K562 (cell line): Measurements from ENCODE around the gene CCDC148. TPM values are rescaled to one million over a fixed set of nuclear protein-coding genes. Genes with fewer than 3 reads are reported as not detected.

Experiments
- ATAC-seq: fragments of 200-7000 bp; cut with Tn5 transposase; 3 replicates; pipeline ENCODE4 v1.9.1; 2020; ENCODE audit warnings: moderate library complexity
- BruUV-seq: library from RNA; stranded (reverse); fragments of 400-500 nt; replicated peaks from 2 replicates; lab custom pipeline; 2021; lab: Mats Ljungman, UMichigan
- CTCF ChIA-PET: fragments of 300-600 bp; formaldehyde crosslinking; extraction: SDS; loops from one replicate; lab custom pipeline; 2021; ENCODE audit warnings: low intra/inter-chr PET ratio; lab: Yijun Ruan, JAX
- POLR2A ChIA-PET: fragments of 300-600, 350-650 bp; sonication (Branson Sonifier 250); formaldehyde crosslinking; extraction: SDS; loops from one replicate; lab custom pipeline; 2021; ENCODE audit warnings: antibody characterized with exemption, inconsistent platforms; lab: Yijun Ruan, JAX
- DNase-seq, 4 experiments: peaks; one replicate each; pipeline versions ENCODE4 v3.0.0 to v3.0.0-alpha.2; 2011 to 2018; ENCODE audit warnings: low spot score in 3 of 4, mixed read lengths in 3 of 4; ENCODE audit errors: extremely low read depth in 1 of 4
- FAIRE-seq: peaks from 2 replicates; lab custom pipeline; 2011; peaks lifted over from hg19 to GRCh38; lab: Jason Lieb, UNC
- H2AFZ ChIP-seq: 2 replicates; pipeline ENCODE4 v1.6.0; 2011; ENCODE audit warnings: low read depth, low read length, control low read depth, inconsistent platforms
- H3K27ac ChIP-seq: fragments of 200-600 bp; 3 replicates; pipeline ENCODE4 v1.8.0; 2011; ENCODE audit warnings: low read depth, mild to moderate bottlenecking, control low read depth, inconsistent platforms, low read length, moderate library complexity, mixed read lengths; ENCODE audit errors: extremely low read depth
- H3K27me3 ChIP-seq, 2 experiments: fragments of 300-600 bp in 1 of 2; 2 replicates in 1 of 2; 3 replicates in 1 of 2; pipeline versions ENCODE4 v1.6.0 to v1.8.0; 2011; ENCODE audit warnings: inconsistent platforms in 2 of 2, low read length in 2 of 2, mild to moderate bottlenecking in 1 of 2, mixed read lengths in 1 of 2, moderate library complexity in 1 of 2; ENCODE audit not compliant: control insufficient read depth in 2 of 2, insufficient read depth in 2 of 2
- H3K36me3 ChIP-seq: fragments of 300-600 bp; 3 replicates; pipeline ENCODE4 v1.8.0; 2011; ENCODE audit warnings: mild to moderate bottlenecking, low read length, inconsistent platforms; ENCODE audit not compliant: control insufficient read depth, insufficient read depth
- H3K4me1 ChIP-seq, 2 experiments: fragments of 200-600 bp in 1 of 2; replicated peaks in 1 of 2; 2 replicates in 1 of 2; 3 replicates in 1 of 2; pipeline versions ENCODE4 v1.5.1 to v1.8.0; 2011; ENCODE audit warnings: inconsistent platforms in 2 of 2, low read length in 2 of 2, mild to moderate bottlenecking in 1 of 2, mixed read lengths in 1 of 2, moderate library complexity in 1 of 2; ENCODE audit not compliant: control insufficient read depth in 2 of 2, insufficient read depth in 2 of 2
- H3K4me2 ChIP-seq: 2 replicates; pipeline ENCODE4 v1.6.1; 2011; ENCODE audit warnings: low read length, control low read depth, inconsistent platforms, mixed read lengths; ENCODE audit not compliant: insufficient read depth
- H3K4me3 ChIP-seq: fragments of 200-600 bp; sonication (generic), shearing (Covaris generic); 2 replicates; pipeline ENCODE4 v1.5.1; 2016; ENCODE audit warnings: control low read depth, inconsistent platforms
- H3K79me2 ChIP-seq: fragments of 200-600 bp; 3 replicates; pipeline ENCODE4 v1.8.0; 2011; ENCODE audit warnings: low read length, inconsistent platforms; ENCODE audit not compliant: control insufficient read depth, insufficient read depth
- H3K9ac ChIP-seq, 2 experiments: 2 replicates each; pipeline versions ENCODE4 v1.6.0 to v1.6.1; 2011; ENCODE audit warnings: low read depth in 2 of 2, low read length in 2 of 2, control low read depth in 1 of 2, inconsistent platforms in 1 of 2, mild to moderate bottlenecking in 1 of 2, mixed read lengths in 1 of 2; ENCODE audit not compliant: insufficient read depth in 1 of 2
- H3K9me1 ChIP-seq: one replicate; pipeline ENCODE4 v1.6.0; 2011; ENCODE audit warnings: inconsistent platforms, mild to moderate bottlenecking, low read length, moderate library complexity; ENCODE audit not compliant: control insufficient read depth, insufficient read depth
- H3K9me3 ChIP-seq: replicated peaks from 2 replicates; pipeline ENCODE4 v1.5.1; 2011; ENCODE audit warnings: low read depth, low read length, inconsistent platforms; ENCODE audit not compliant: control insufficient read depth, insufficient read depth
- H4K20me1 ChIP-seq: replicated peaks from 2 replicates; pipeline ENCODE4 v1.6.1; 2011; ENCODE audit warnings: low read length, inconsistent platforms, mixed read lengths; ENCODE audit not compliant: control insufficient read depth, insufficient read depth
- C11orf30 ChIP-seq: fragments of 450-650 bp; IDR thresholded peaks from 2 replicates; pipeline ENCODE4 v1.6.1; 2016; ENCODE audit warnings: low read depth, mild to moderate bottlenecking
- CEBPB ChIP-seq: fragments of 450-650 bp; IDR thresholded peaks from 2 replicates; pipeline ENCODE4 v1.6.1; 2016; ENCODE audit warnings: missing genetic modification characterization, missing compliant biosample characterization
- CEBPG ChIP-seq, 3 experiments: fragments of 200-800 bp in 1 of 3; sonication (Bioruptor generic) in 1 of 3; sonication (generic) in 1 of 3; formaldehyde crosslinking in 1 of 3; IDR thresholded peaks in 2 of 3; conservative IDR thresholded peaks in 1 of 3; 2 replicates each; pipeline versions ENCODE4 v1.6.1 to v1.8.0; 2016 to 2022; ENCODE audit warnings: missing compliant biosample characterization in 2 of 3, missing genetic modification characterization in 2 of 3, mild to moderate bottlenecking in 1 of 3, missing genetic modification reagents in 1 of 3
- MEF2A ChIP-seq: IDR thresholded peaks from 2 replicates; pipeline ENCODE4 v1.6.1; 2011; ENCODE audit warnings: low read depth, mild to moderate bottlenecking, low read length, moderate library complexity; ENCODE audit not compliant: control insufficient read depth
- ZEB2 ChIP-seq: fragments of 450-650 bp; IDR thresholded peaks from 2 replicates; pipeline ENCODE4 v1.6.1; 2016
- ZNF316 ChIP-seq: fragments of 450-650 bp; IDR thresholded peaks from 2 replicates; pipeline ENCODE4 v1.6.1; 2016
- WGBS: fragments of 100-300 bp; shearing (Covaris generic); methylation state at CpG from one replicate; pipeline ENCODE4 v1.1.6; 2016; ENCODE audit warnings: low coverage, mixed read lengths; ENCODE audit not compliant: insufficient coverage; ENCODE audit errors: missing lambda C conversion rate; 5-methylcytosine and 5-hydroxymethylcytosine counted together
- in situ Hi-C: fragments of 300-500 bp; cut with MboI; formaldehyde crosslinking; loops from 4 replicates; pipeline ENCODE4 v1.15.0; 2018; ENCODE audit warnings: inconsistent platforms, mixed read lengths
- intact Hi-C: fragments of 100-400 bp; cut with micrococcal nuclease; formaldehyde crosslinking; loops from 2 replicates; pipeline ENCODE4 v1.14.2; 2022
- polyA plus RNA-seq, 8 experiments: library from polyadenylated mRNA; depleted of rRNA in 4 of 8; stranded (reverse) in 5 of 8; unstranded in 3 of 8; fragments of >200 nt; fragmentation: Nextera tagmentation in 2 of 8; fragmentation: Illumina TruSeq in 1 of 8; extraction: Ambion mirVana in 2 of 8; extraction: Trizol in 1 of 8; gene quantifications; 2 replicates each; pipeline versions ENCODE4 v1.2.1 to v1.2.3, GENCODE V29; 2011 to 2014; ENCODE audit warnings: inconsistent platforms in 1 of 8, missing spikeins in 1 of 8
- total RNA-seq, 7 experiments: library from RNA; depleted of rRNA in 6 of 7; stranded (reverse); fragments of >200 nt in 6 of 7; fragmentation: Illumina TruSeq in 2 of 7; extraction: Trizol in 2 of 7; gene quantifications; 2 replicates each; pipeline versions ENCODE4 v1.2.1 to v1.2.3, GENCODE V29; 2011 to 2021; ENCODE audit warnings: low replicate concordance in 1 of 7

The CCDC148 gene
- total and polyA plus RNA-seq, 9 of the 15 experiments (the other 6 are each of a cell fraction or from before 2014, with no cell fraction given) = 0.10 to 1.4 (median 0.65) TPM

GRCh38 chr2:158357699-158358098 lies 98.9 kb downstream of the CCDC148 start:
- DNase-seq = no peak
- CTCF ChIA-PET = no interaction called here
- WGBS = 78% methylated on average over 2 of the region's 2 CpGs
- Histone ChIP-seq H4K20me1 (no peaks in the 10 kb centered on the region), H3K4me3 (no peak overlapping the region), H3K9ac (no peak overlapping the region), H2AFZ (no peak overlapping the region), H3K9me3 (no peaks in the 10 kb centered on the region), H3K4me2 (no peak overlapping the region), H3K4me1 (peaks cover 2 to 3% of the 10 kb centered on the region in 2 experiments; a peak in 2 of 5 replicates), H3K27ac (no peak overlapping the region), H3K27me3 (no peaks in the 10 kb centered on the region), H3K79me2 (no peaks in the 10 kb centered on the region), H3K36me3 (no peaks in the 10 kb centered on the region), H3K9me1 (no peaks in the 10 kb centered on the region)
- in situ Hi-C loops = no loop called here
- no peak for FAIRE-seq
- POLR2A ChIA-PET = no interaction called here
- no peak for ATAC-seq
- intact Hi-C loops = no loop called here
- TF ChIP-seq CEBPB (tag) = no peak
- no peak for TF ChIP-seq ZEB2
- no peak for TF ChIP-seq CEBPG (CRISPR knock-in tag; IDR thresholded peaks at IDR 0.05)
- TF ChIP-seq CEBPG (tag; conservative IDR thresholded peaks at IDR 0.05 in 1 of 2, IDR thresholded peaks at IDR 0.05 in 1 of 2) = peak in 1 of 2 experiments; percentile 38; a peak in 1 of 4 replicates
- no TSS peak for BruUV-seq

DNA sequence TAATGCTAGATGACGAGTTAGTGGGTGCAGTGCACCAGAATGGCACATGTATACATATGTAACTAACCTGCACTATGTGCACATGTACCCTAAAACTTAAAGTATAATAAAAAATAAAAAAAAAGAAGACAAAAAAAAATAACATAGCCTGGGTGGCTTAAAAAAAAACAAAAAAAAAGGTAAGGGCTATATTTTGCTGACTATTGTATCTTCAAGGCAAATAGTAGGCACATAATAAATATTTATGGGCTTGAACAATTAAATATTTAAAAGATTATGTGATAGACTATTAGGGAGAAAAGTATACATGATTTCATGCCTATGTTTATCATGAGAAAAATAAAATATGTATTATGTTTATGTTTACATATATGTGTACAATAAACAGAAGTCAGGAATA lies 99.4 kb downstream of the CCDC148 start:
- Histone ChIP-seq H4K20me1 (no peaks in the 10 kb centered on the region), H3K27ac (no peak overlapping the region), H3K4me1 (peaks cover 2 to 3% of the 10 kb centered on the region in 2 experiments; a peak in 2 of 5 replicates), H3K9me3 (no peaks in the 10 kb centered on the region), H3K4me3 (no peak overlapping the region), H3K4me2 (no peak overlapping the region), H3K9ac (no peak overlapping the region), H3K36me3 (no peaks in the 10 kb centered on the region), H3K27me3 (no peaks in the 10 kb centered on the region), H3K9me1 (no peaks in the 10 kb centered on the region), H2AFZ (no peak overlapping the region), H3K79me2 (no peaks in the 10 kb centered on the region)
- ChIA-PET CTCF (no interaction called here), POLR2A (no interaction called here)
- WGBS = no CpG with 5 or more reads among the region's 1 CpG
- TF ChIP-seq C11orf30 (peak; percentile 61; the same call in 1 of the 2 replicates), ZNF316 (peak; percentile 84), MEF2A (no peak)
- in situ Hi-C loops (no loop called here), intact Hi-C loops (no loop called here)
- FAIRE-seq (no peak), DNase-seq (no peak), ATAC-seq (no peak)
- BruUV-seq = no TSS peak
